Activated CD4-positive, alpha-beta T cell treated with anti-CD3 and anti-CD28 coated beads, Interleukin-2, amount 10 ng/mL, durations not matched to agents 7 days and 5 days (primary cell): ENCODE data around the gene VPS33B. TPM values are rescaled to one million over a fixed set of nuclear protein-coding genes. Genes with fewer than 3 reads are reported as not detected.

Experiments used
- CTCF ChIA-PET: fragments of 350-600 bp; sonication (Branson Sonifier 250); formaldehyde crosslinking; loops from one replicate; lab custom pipeline; 2021; ENCODE audit warnings: antibody characterized with exemption; lab: Charles Lee
- POLR2A ChIA-PET: fragments of 350-600 bp; sonication (Branson Sonifier 250); formaldehyde crosslinking; loops from one replicate; lab custom pipeline; 2021; ENCODE audit warnings: antibody characterized with exemption; lab: Charles Lee
- DNase-seq: peaks from one replicate; pipeline ENCODE4 v3.0.0-alpha.2; 2020
- H3K27ac Mint-ChIP-seq: one replicate; pipeline ENCODE4 v1.8.0; 2021; ENCODE audit warnings: mild to moderate bottlenecking, moderate library complexity, mixed read lengths
- H3K27me3 Mint-ChIP-seq: one replicate; pipeline ENCODE4 v1.8.0; 2021; ENCODE audit warnings: mixed read lengths
- H3K36me3 Mint-ChIP-seq: one replicate; pipeline ENCODE4 v1.8.0; 2021; ENCODE audit warnings: low read depth, mixed read lengths
- H3K4me1 Mint-ChIP-seq: one replicate; pipeline ENCODE4 v1.8.0; 2021; ENCODE audit warnings: mixed read lengths
- H3K4me3 Mint-ChIP-seq: one replicate; pipeline ENCODE4 v1.8.0; 2021; ENCODE audit warnings: mild to moderate bottlenecking, moderate library complexity, mixed read lengths
- H3K9me3 Mint-ChIP-seq: one replicate; pipeline ENCODE4 v1.8.0; 2021; ENCODE audit warnings: mixed read lengths
- total RNA-seq, 2 experiments: library from RNA; stranded (reverse); gene quantifications; one replicate each; pipeline ENCODE4 v1.2.3, GENCODE V29; 2021

VPS33B gene
- total RNA-seq, 2 experiments from 2014 or later = 17.9 to 19.7 TPM

- ChIA-PET CTCF (interaction anchor here (0.6 to 10.1 kb wide), 7 partner anchors 8 to 287 kb away, joined by 3 to 140 read pairs (median 3); partner anchors contain the start of genes HDDC3 and UNC45A), POLR2A (interaction anchor here (1.0 kb wide), 1 partner anchor 51 kb away, joined by 4 read pairs; the partner anchor contains the start of gene MAN2A2)
- Mint-ChIP-seq H3K9me3 (no peaks in the 10 kb centered on the region), H3K36me3 (peaks cover 39% of the 10 kb centered on the region), H3K27me3 (no peaks in the 10 kb centered on the region), H3K27ac (peak overlapping the region; percentile 96), H3K4me3 (peak overlapping the region; percentile 89), H3K4me1 (peaks cover 28% of the 10 kb centered on the region)
- no peak for DNase-seq
Observed at GRCh38 chr15:90953947-90954711, 68.3 kb downstream of the VPS33B start.

GRCh38 chr15:90952901-90953677 lies 69.3 kb downstream of the VPS33B start:
- no peaks in the 10 kb centered on the region for H3K9me3 Mint-ChIP-seq
- no peak for DNase-seq
- POLR2A ChIA-PET = no interaction called here
- H3K4me3 Mint-ChIP-seq = peak overlapping the region; percentile 37
- CTCF ChIA-PET = interaction anchor here (0.8 to 10.1 kb wide), 5 partner anchors 9 to 80 kb away, joined by 3 to 140 read pairs (median 6); partner anchors contain the start of genes HDDC3 and UNC45A
- peak overlapping the region; percentile 76 for H3K27ac Mint-ChIP-seq
- H3K4me1 Mint-ChIP-seq = peaks cover 28% of the 10 kb centered on the region
- H3K27me3 Mint-ChIP-seq = no peaks in the 10 kb centered on the region
- H3K36me3 Mint-ChIP-seq = peaks cover 44% of the 10 kb centered on the region

- no peak overlapping the region for H3K27ac Mint-ChIP-seq
- H3K4me3 Mint-ChIP-seq = no peak overlapping the region
- CTCF ChIA-PET = interaction anchor here (10.2 kb wide), 1 partner anchor 17 kb away, joined by 135 read pairs; the partner anchor contains the start of genes HDDC3 and UNC45A
- H3K36me3 Mint-ChIP-seq = peaks cover 40% of the 10 kb centered on the region
- H3K27me3 Mint-ChIP-seq = no peaks in the 10 kb centered on the region
- H3K4me1 Mint-ChIP-seq = peaks cover 15% of the 10 kb centered on the region
- no peak for DNase-seq
- H3K9me3 Mint-ChIP-seq = no peaks in the 10 kb centered on the region
- POLR2A ChIA-PET = no interaction called here
Observed at GRCh38 chr15:90950676-90951075, 71.7 kb downstream of the VPS33B start.

GRCh38 chr15:90949979-90950675 lies 72.3 kb downstream of the VPS33B start:
- ChIA-PET CTCF (interaction anchor here (10.2 kb wide), 1 partner anchor 16 kb away, joined by 135 read pairs; the partner anchor contains the start of genes HDDC3 and UNC45A), POLR2A (no interaction called here)
- H3K27ac Mint-ChIP-seq = no peak overlapping the region
- no peak for DNase-seq
- H3K27me3 Mint-ChIP-seq = no peaks in the 10 kb centered on the region
- H3K36me3 Mint-ChIP-seq = peaks cover 43% of the 10 kb centered on the region
- peaks cover 14% of the 10 kb centered on the region for H3K4me1 Mint-ChIP-seq
- no peaks in the 10 kb centered on the region for H3K9me3 Mint-ChIP-seq
- H3K4me3 Mint-ChIP-seq = no peak overlapping the region

Other genes with a start within 250 kb of the VPS33B start
- 100 to 1,000 TPM; 148 to 153 TPM for gene FURIN, start 154.0 kb downstream of the VPS33B start, total RNA-seq
- gene FES, start 138.1 kb downstream of the VPS33B start, total RNA-seq = 10 to 100 TPM in 1 of 2 experiments, 1 to 10 TPM in 1; 8.6 to 10.7 TPM
- gene MAN2A2, start 119.3 kb downstream of the VPS33B start, total RNA-seq = 10 to 100 TPM; 77.4 to 97.4 TPM
- gene HDDC3, start 90.0 kb downstream of the VPS33B start, total RNA-seq = 10 to 100 TPM; 22.9 to 26.2 TPM
- 10 to 100 TPM; 59.3 to 69.8 TPM for gene UNC45A, start 87.3 kb downstream of the VPS33B start, total RNA-seq
- gene RCCD1, start 67.7 kb downstream of the VPS33B start, total RNA-seq = 10 to 100 TPM; 30.8 to 35.9 TPM
- gene PRC1, start 28.1 kb downstream of the VPS33B start, total RNA-seq = 100 to 1,000 TPM; 179 to 196 TPM
- under 1 TPM; 0.02 TPM for gene SV2B, start 77.7 kb upstream of the VPS33B start, total RNA-seq